ENCODE data around the gene PCP4L1. TPM values are rescaled to one million over a fixed set of nuclear protein-coding genes. Genes with fewer than 3 reads are reported as not detected.

PCP4L1 gene
- total RNA-seq, 2 donors from 2014 or later, result not detected

DNA sequence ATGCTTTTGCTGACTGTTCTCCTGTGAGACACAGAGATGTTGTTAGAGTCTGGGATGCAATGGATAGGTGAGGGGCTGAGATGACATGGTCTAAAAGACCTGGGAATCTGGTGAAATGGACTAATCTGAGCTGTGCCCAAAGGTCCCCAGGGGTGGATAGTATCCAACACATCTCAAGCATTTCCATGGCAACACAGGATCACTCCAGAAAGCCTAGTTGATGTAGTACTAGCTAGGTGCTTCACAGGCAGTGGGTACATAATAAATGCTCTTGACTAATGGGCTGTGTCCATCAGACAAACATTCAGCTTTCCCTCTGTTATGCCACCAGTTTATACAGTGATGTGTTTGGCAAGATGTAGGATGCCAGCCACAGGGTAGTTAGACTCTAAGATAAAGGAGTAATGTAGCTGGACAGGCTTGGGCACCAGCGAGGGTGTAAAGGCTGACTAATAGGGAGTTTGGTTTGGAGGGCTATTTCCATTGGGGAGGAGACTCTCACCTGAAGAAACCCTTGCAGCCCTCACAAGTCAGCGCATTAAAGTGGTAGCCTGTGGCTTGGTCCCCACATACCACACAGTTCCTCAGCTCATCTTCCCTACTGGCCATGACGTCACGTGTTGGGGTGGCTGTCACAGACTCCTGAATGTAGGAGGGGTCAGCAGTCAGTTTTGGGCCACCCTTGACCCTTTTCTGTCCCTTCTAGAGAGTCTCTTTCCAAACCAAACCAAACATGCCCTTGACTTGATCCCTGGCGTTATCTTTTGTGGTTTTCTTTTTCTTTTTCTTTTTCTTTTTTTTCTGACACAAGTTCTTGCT is 22.4 kb upstream of the PCP4L1 start:
- WGBS, 2 donors, result 60 to 66% methylated on average over 5 of the region's 5 CpGs
- no peak for ATAC-seq
- Histone ChIP-seq H3K4me1 (no peaks in the 10 kb centered on the region), H3K9me3 (no peaks in the 10 kb centered on the region), H3K27ac (no peak overlapping the region), H3K27me3 (no peaks in the 10 kb centered on the region), H3K36me3 (replicated peaks in 1 of 2; ENCODE audit: insufficient read depth in 1 of 2, low read depth in 2 of 2) (no peaks in the 10 kb centered on the region), H3K4me3 (no peak overlapping the region)
- no peak for DNase-seq
- no peak for TF ChIP-seq POLR2A (IDR thresholded peaks at IDR 0.05)
- TF ChIP-seq, protein P1, sequence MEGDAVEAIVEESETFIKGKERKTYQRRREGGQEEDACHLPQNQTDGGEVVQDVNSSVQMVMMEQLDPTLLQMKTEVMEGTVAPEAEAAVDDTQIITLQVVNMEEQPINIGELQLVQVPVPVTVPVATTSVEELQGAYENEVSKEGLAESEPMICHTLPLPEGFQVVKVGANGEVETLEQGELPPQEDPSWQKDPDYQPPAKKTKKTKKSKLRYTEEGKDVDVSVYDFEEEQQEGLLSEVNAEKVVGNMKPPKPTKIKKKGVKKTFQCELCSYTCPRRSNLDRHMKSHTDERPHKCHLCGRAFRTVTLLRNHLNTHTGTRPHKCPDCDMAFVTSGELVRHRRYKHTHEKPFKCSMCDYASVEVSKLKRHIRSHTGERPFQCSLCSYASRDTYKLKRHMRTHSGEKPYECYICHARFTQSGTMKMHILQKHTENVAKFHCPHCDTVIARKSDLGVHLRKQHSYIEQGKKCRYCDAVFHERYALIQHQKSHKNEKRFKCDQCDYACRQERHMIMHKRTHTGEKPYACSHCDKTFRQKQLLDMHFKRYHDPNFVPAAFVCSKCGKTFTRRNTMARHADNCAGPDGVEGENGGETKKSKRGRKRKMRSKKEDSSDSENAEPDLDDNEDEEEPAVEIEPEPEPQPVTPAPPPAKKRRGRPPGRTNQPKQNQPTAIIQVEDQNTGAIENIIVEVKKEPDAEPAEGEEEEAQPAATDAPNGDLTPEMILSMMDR (IDR thresholded peaks at IDR 0.05), result no peak
- intact Hi-C loops (cut with DNase I), result loop anchor here (10.0 kb wide), 1 partner anchor 49 kb away; no protein-coding TSS in a partner anchor

DNA sequence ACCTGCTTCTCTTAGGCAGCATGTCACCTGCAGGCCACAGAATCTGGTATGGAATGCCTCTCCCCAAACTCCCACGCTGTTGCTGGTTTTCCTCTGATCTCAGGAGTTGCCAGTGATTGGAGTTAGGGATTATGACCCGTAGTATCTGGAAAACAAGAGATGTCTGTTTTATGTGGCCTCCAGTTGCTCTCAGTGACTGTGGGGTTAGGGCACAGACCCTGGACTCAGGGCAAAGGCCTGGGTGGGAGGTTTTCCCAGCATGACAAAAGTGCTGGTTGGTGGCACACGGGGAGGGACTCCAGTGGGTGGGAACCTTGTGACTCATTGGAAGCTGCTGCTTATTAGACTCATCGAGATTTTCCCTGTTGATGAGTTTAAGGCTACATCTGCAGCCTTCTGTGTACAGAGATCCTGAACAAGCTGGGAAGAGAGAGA is 20.5 kb upstream of the PCP4L1 start, which contains the start of gene NR1I3:
Gene NR1I3 (minus strand): TSS at position 165 of the 435 bp plus-strand sequence. CDS start 1,638 bp downstream, outside the sequence.
- intact Hi-C loops (cut with DNase I), result loop anchor here (10.0 kb wide), 1 partner anchor 47 kb away; no protein-coding TSS in a partner anchor
- Histone ChIP-seq H3K4me3 (no peak within 1 kb of the TSS), H3K4me1 (no peaks in the 10 kb centered on the region), H3K36me3 (replicated peaks in 1 of 2; ENCODE audit: insufficient read depth in 1 of 2, low read depth in 2 of 2) (no peaks in the 10 kb centered on the region), H3K9me3 (no peaks in the 10 kb centered on the region), H3K27ac (no peak within 1 kb of the TSS), H3K27me3 (no peaks in the 10 kb centered on the region)
- no peak for DNase-seq
- WGBS, 2 donors, result 45 to 71% methylated on average over 4 of the region's 4 CpGs
- ATAC-seq, result no peak
- TF ChIP-seq, protein P1 (IDR thresholded peaks at IDR 0.05), result no peak
- TF ChIP-seq POLR2A (IDR thresholded peaks at IDR 0.05), result no peak

DNA sequence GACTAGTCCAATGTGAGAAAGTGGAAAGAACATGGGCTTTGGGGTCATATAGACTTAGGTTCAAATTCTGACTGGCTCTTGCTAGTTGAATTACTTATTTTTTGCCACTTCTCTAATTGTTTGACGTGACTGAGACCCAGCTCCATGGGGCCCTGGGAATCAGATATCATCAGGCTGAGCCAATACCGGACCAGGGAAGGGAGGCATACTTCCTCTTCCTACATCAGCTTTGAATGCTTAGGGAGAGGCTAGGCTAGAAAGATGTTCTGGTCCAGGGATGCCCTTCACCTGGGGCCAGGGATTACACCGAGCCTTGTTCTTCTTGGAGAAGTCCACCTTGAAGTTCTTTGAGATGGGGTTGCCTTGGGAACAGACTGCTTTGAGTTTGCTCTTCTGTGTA is 16.9 kb upstream of the PCP4L1 start:
- 73 to 79% methylated on average over 2 to 3 of the region's 3 CpGs for WGBS, 2 donors
- TF ChIP-seq, protein P1 (IDR thresholded peaks at IDR 0.05), result no peak
- TF ChIP-seq POLR2A (IDR thresholded peaks at IDR 0.05), result no peak
- Histone ChIP-seq H3K4me3 (no peak overlapping the region), H3K27ac (no peak overlapping the region), H3K4me1 (peaks cover 11% of the 10 kb centered on the region), H3K9me3 (no peaks in the 10 kb centered on the region), H3K36me3 (replicated peaks in 1 of 2; ENCODE audit: insufficient read depth in 1 of 2, low read depth in 2 of 2) (no peaks in the 10 kb centered on the region), H3K27me3 (no peaks in the 10 kb centered on the region)
- intact Hi-C loops (cut with DNase I), result no loop called here
- DNase-seq (no peak), ATAC-seq (no peak)

DNA sequence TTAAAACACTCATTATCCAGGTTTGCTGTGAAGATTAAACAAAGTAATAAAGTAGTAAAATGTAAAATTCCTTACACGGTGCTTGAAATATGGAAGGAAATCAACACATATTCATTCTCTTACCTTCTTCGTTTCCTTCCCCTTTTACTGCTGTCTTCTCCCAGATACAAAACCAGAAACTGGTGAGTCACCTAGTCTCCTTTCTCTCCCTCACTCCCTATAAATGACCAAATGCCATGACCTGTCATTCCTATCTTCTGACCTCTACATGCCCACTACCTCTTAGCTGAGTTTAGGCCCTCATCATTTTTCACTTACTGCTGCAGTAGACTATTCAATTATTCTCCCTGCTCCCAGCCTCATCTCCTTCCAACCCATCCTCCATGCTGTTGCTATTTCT is 16.2 kb upstream of the PCP4L1 start:
- WGBS, 2 donors, result 58 to 87% methylated on average over 2 of the region's 2 CpGs
- Histone ChIP-seq H3K27ac (no peak overlapping the region), H3K9me3 (no peaks in the 10 kb centered on the region), H3K4me3 (no peak overlapping the region), H3K4me1 (peaks cover 11% of the 10 kb centered on the region), H3K36me3 (replicated peaks in 1 of 2; ENCODE audit: insufficient read depth in 1 of 2, low read depth in 2 of 2) (no peaks in the 10 kb centered on the region), H3K27me3 (no peaks in the 10 kb centered on the region)
- no peak for TF ChIP-seq POLR2A (IDR thresholded peaks at IDR 0.05)
- TF ChIP-seq, protein P1 (IDR thresholded peaks at IDR 0.05), result no peak
- ATAC-seq (no peak), DNase-seq (no peak)
- intact Hi-C loops (cut with DNase I), result no loop called here
